BLaER1 (cell line): Measurements from ENCODE around the gene PCBP3.
A peak's percentile ranks its signal among the peaks of the same experiment; 100 is the strongest.
"Not testable (repeated sequence)": the region's sequence is repeated elsewhere in the genome, so short reads cannot be mapped to it uniquely, and the experiment has no call there.

Source experiments
- H3K27ac ChIP-seq: shearing (Covaris generic); formaldehyde crosslinking; 2 replicates; pipeline ENCODE4 v1.8.1; 2022
- H3K27me3 ChIP-seq: shearing (Covaris generic); formaldehyde crosslinking; 2 replicates; pipeline ENCODE4 v1.8.1; 2022
- H3K36me3 ChIP-seq: shearing (Covaris generic); formaldehyde crosslinking; 2 replicates; pipeline ENCODE4 v1.8.1; 2022
- H3K4me1 ChIP-seq: shearing (Covaris generic); formaldehyde crosslinking; 2 replicates; pipeline ENCODE4 v1.8.1; 2022
- H3K4me2 ChIP-seq: shearing (Covaris generic); formaldehyde crosslinking; 2 replicates; pipeline ENCODE4 v1.8.1; 2022
- H3K4me3 ChIP-seq: shearing (Covaris generic); formaldehyde crosslinking; 2 replicates; pipeline ENCODE4 v1.8.1; 2022
- H3K9ac ChIP-seq: shearing (Covaris generic); formaldehyde crosslinking; 2 replicates; pipeline ENCODE4 v1.8.1; 2022
- H3K9me3 ChIP-seq: shearing (Covaris generic); formaldehyde crosslinking; 2 replicates; pipeline ENCODE4 v1.8.1; 2022
- H4K20me1 ChIP-seq: shearing (Covaris generic); formaldehyde crosslinking; 2 replicates; pipeline ENCODE4 v1.8.1; 2022
- Cebpa-rat ChIP-seq: shearing (Covaris generic); IDR thresholded peaks from 2 replicates; pipeline ENCODE4 v1.8.1; 2022

The PCBP3 gene

DNA sequence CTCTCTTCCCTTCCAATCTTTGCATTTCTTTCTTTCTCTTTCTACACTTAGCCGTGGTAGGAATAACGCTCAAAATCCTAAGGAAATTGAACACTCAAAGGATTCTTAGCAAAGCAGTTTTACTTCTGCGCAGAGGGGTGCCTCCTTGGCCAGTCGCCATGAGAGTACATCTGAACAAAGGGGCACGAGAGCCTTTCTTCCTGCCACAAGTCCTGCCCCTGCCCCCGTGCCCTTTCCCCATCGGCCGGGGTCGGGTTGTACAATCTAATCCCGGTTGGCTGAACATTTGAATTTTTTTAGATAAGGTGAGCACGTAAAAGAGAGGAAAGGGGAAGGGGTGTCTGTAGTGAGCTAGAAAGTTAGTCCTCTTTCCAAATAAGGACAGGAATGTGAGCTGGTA is 309.4 kb downstream of the PCBP3 start:
- TF ChIP-seq Cebpa-rat: no peak
- Histone ChIP-seq H3K9ac (no peak overlapping the region), H3K9me3 (peaks cover 2% of the 10 kb centered on the region; the same call in 1 of the 2 replicates), H3K27me3 (no peaks in the 10 kb centered on the region), H3K4me2 (no peak overlapping the region), H4K20me1 (no peaks in the 10 kb centered on the region), H3K36me3 (no peaks in the 10 kb centered on the region), H3K27ac (no peak overlapping the region), H3K4me1 (peaks cover 48% of the 10 kb centered on the region), H3K4me3 (no peak overlapping the region)

DNA sequence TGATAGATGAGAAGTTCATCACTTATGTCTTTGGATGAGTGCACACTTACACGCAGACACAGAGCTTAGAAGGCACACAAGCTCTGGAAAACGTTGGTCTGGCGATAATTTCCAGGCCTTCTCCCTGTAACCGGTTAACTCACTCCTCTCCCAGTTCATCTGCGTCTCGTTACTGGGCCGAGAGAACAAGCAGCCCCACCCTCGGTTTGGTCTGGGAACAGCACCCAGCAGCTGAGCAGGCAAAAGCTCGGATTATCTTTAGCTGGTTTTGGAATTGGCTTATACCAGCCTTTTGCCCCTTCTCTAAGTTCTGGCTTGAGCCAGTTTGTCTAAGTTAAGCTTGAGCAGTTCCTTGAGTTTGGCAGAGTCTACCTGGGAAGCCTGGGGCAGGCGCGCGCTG is 310.7 kb downstream of the PCBP3 start:
- Histone ChIP-seq H3K9ac (no peak overlapping the region), H3K4me2 (no peak overlapping the region), H3K27me3 (no peaks in the 10 kb centered on the region), H3K27ac (no peak overlapping the region), H3K4me1 (peaks cover 48% of the 10 kb centered on the region), H4K20me1 (no peaks in the 10 kb centered on the region), H3K9me3 (no peaks in the 10 kb centered on the region), H3K36me3 (no peaks in the 10 kb centered on the region), H3K4me3 (no peak overlapping the region)
- no peak for TF ChIP-seq Cebpa-rat

DNA sequence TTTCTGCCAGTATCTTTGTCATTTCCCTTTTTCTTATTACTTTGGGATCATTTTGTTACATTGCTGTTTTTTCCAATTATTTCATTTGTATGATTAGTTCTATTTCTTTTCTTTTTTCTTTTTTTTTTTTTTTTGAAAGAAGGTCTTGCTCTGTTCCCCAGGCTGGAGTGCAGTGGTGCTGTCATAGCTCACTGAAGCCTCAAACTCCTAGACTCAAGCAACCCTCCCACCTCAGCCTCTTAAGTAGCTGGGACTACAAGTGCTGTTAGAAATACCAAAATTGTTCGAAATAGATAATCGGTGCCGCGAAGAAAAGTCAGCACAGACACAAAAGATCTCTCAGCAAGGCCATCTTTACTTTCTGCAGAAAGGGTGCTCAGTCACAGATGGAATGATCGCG is 311.4 kb downstream of the PCBP3 start:
- Histone ChIP-seq H3K9me3 (peaks cover 4% of the 10 kb centered on the region), H3K4me3 (no peak overlapping the region), H3K9ac (no peak overlapping the region), H3K4me2 (no peak overlapping the region), H3K4me1 (peaks cover 48% of the 10 kb centered on the region), H3K27me3 (no peaks in the 10 kb centered on the region), H3K27ac (no peak overlapping the region), H4K20me1 (no peaks in the 10 kb centered on the region), H3K36me3 (no peaks in the 10 kb centered on the region)
- TF ChIP-seq Cebpa-rat: no peak

DNA sequence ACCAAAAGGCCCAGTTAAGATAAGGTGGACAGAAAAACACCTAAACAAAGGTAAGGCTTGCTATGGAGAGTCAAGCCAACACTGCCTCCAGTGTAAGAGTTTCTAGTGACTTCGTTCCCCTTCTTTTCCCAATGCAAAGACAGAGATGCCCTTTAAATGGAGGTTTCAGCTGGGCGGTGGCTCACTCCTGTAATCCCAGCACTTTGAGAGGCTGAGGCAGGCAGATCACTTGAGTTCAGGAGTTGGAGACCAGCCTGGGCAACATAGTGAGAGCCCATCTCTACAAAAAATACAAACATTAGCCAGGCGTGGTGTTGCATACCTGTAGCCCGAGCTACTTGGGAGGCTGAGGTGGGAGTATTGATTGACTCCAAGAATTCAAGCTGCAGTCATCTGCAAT is 314.0 kb downstream of the PCBP3 start:
- peaks cover 41% of the 10 kb centered on the region for H3K4me1 ChIP-seq
- no peak for TF ChIP-seq Cebpa-rat

DNA sequence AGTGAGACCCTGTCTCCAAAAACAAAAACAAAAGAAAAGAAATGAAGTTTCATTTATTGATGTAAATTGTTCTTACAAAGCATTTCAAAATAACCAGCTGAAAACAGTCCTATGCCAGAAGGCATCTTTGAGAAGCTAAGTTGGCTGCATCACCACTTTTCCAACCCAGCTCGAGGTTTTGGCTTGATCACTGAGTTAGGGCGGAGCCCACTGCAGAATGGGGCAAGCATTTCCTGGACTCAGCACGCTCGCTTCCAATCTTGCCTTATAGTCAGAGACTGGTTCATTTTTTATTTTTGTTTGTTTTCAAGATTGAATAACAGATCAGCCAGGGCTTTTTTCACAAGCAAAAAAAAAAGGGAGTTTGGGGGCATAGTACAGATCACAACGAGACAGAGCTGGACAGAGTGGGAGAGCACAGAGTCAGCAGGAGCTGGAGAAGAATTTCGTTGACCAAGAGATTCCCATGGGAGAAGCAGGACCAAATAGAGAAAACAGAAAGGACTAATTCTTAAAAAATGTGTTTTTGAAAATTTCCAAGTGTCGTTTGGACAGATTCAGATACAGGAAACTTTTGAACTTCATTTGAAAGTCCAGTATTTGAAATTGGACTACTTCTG is 314.6 kb downstream of the PCBP3 start:
- no peak overlapping the region for H3K4me3 ChIP-seq
- H3K4me2 ChIP-seq: no peak overlapping the region
- H3K9ac ChIP-seq: no peak overlapping the region
- H3K9me3 ChIP-seq: peaks cover 31% of the 10 kb centered on the region
- no peak overlapping the region for H3K27ac ChIP-seq
- TF ChIP-seq Cebpa-rat: no peak
- H3K4me1 ChIP-seq: peaks cover 46% of the 10 kb centered on the region
- no peaks in the 10 kb centered on the region for H3K27me3 ChIP-seq
- no peaks in the 10 kb centered on the region for H4K20me1 ChIP-seq
- peaks cover 6% of the 10 kb centered on the region; the same call in 1 of the 2 replicates for H3K36me3 ChIP-seq

More for the DNA sequence above, 314.0 kb downstream of the PCBP3 start:
- Histone ChIP-seq H3K27ac (no peak overlapping the region), H3K27me3 (no peaks in the 10 kb centered on the region), H3K9ac (no peak overlapping the region), H3K36me3 (peaks cover 6% of the 10 kb centered on the region; the same call in 1 of the 2 replicates), H3K4me2 (no peak overlapping the region), H4K20me1 (no peaks in the 10 kb centered on the region), H3K9me3 (peaks cover 30% of the 10 kb centered on the region), H3K4me3 (no peak overlapping the region)

DNA sequence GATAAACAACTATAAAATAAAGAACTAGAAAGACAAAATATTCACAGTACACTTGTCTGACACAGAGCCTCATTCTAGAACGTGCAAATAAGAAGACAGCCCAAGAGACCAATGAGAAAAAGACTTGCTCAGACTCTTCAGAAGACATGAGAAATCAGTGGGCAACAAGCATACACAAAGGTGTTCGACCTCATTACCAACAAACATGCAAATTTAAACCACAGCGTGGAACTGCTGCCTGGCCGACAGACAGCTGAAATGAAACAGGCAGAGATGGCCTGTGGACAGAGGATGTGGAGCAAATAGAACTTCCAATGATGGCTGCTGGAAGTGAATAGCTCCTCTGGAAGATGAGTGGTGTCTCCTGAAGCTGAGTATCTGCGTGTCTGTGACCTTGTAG is 315.7 kb downstream of the PCBP3 start:
- no peaks in the 10 kb centered on the region for H3K27me3 ChIP-seq
- TF ChIP-seq Cebpa-rat: no peak
- no peak overlapping the region for H3K27ac ChIP-seq
- H3K4me3 ChIP-seq: no peak overlapping the region
- H4K20me1 ChIP-seq: no peaks in the 10 kb centered on the region
- H3K4me2 ChIP-seq: peak overlapping the region; percentile 41
- peaks cover 33% of the 10 kb centered on the region for H3K9me3 ChIP-seq
- peaks cover 50% of the 10 kb centered on the region for H3K4me1 ChIP-seq
- no peak overlapping the region for H3K9ac ChIP-seq
- peaks cover 6% of the 10 kb centered on the region; the same call in 1 of the 2 replicates for H3K36me3 ChIP-seq

DNA sequence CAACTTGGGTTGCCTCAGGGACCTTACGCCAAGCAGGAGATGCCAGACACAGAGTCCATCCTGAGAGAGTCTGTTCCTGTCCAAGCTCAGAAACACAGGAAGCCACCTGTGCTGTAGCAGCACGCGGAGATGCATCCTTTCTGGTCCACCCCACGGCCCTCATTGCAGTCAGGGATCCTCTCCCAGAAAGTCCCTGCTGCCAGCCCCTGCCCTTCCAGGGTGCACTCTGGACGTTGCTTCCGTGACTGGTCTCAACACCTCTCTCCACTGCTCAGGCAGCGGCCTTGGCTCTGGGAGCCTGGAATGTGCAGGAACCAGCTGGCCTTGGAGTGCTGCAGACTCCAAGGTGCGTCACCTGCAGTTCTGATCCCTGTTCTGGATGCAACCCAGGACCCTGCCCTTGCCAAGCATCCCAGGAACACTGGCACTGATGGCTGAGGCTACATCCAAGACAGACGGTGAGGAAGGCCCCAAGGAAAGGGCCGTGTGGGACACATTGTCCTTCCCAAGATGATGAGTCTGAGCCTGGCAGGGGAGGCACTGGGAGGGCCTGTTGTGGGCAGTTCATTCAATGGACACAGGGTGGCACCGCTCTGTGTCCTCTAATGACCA is 316.4 kb downstream of the PCBP3 start:
- Histone ChIP-seq H3K27me3 (no peaks in the 10 kb centered on the region), H3K27ac (no peak overlapping the region), H3K4me2 (peak overlapping the region; percentile 41), H3K4me1 (peaks cover 54% of the 10 kb centered on the region), H3K9ac (no peak overlapping the region), H4K20me1 (no peaks in the 10 kb centered on the region), H3K36me3 (peaks cover 7% of the 10 kb centered on the region; the same call in 1 of the 2 replicates), H3K9me3 (peaks cover 40% of the 10 kb centered on the region), H3K4me3 (no peak overlapping the region)
- no peak for TF ChIP-seq Cebpa-rat

DNA sequence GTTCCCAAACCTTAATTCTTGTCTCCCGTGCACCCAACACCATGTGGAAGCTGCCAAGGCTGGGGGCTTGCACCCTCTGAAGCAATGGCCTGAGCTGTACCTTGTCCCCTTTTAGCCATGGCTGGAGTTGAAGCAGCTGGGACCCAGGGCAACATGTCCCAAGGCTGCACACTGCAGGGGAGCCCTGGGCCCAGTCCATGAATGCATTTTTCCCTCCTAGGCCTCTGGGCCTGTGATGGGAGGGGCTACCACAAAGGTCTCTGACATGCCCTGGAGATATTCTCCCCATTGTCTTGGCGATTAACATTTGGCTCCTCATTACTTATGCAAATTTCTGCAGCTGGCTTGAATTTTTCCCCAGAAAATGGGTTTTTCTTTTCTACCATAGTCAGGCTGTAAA is 317.9 kb downstream of the PCBP3 start:
- H4K20me1 ChIP-seq, H3K9ac ChIP-seq, H3K27me3 ChIP-seq, H3K27ac ChIP-seq, H3K4me2 ChIP-seq: not testable (repeated sequence)
- Histone ChIP-seq H3K36me3 (peaks cover 14% of the 10 kb centered on the region; the same call in 1 of the 2 replicates), H3K4me1 (peaks cover 56% of the 10 kb centered on the region), H3K9me3 (peaks cover 51% of the 10 kb centered on the region), H3K4me3 (0 out of 2 replicates have a peak overlapping the region, but pooled peaks have one; percentile 25)

DNA sequence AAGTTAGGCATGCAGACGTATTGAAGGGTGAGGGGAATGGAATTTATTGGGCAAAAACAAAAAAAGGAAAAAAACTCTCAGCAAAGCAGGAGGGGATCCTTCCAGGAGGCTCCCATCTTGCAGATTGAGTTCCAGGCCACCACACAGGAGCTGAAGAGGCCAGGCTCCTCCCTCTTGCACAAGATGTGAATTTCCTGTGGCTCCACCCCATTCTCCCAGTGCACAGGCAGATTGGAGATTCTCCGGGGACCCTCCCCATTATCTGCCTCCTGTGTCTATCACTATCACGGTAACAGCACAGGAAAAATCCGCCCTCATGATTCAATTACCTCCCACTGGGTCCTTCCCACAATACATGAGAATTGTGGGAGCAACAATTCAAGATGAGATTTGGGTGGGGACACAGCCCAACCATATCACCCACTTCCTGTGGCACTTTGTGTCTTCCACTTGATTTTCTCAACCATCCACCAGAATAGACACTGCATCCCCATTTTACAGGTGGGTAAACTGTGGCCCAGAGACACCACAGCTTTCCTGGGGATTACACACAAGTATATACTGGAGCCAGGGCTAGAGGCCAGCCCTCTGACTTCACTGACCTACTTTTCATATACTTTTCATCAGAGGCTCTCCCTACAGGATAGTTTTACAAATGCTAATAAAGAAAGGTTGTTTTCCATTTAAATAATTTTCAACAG is 319.2 kb downstream of the PCBP3 start:
- H3K27ac ChIP-seq: peak overlapping the region; percentile 77
- no peaks in the 10 kb centered on the region for H3K27me3 ChIP-seq
- peaks cover 51% of the 10 kb centered on the region for H3K9me3 ChIP-seq
- peaks cover 14% of the 10 kb centered on the region; the same call in 1 of the 2 replicates for H3K36me3 ChIP-seq
- H3K4me2 ChIP-seq: peak overlapping the region; percentile 80
- peaks cover 65% of the 10 kb centered on the region for H3K4me1 ChIP-seq
- no peaks in the 10 kb centered on the region for H4K20me1 ChIP-seq
- H3K9ac ChIP-seq: no peak overlapping the region
- TF ChIP-seq Cebpa-rat: no peak
- H3K4me3 ChIP-seq: peak overlapping the region; percentile 36; the same call in 1 of the 2 replicates

DNA sequence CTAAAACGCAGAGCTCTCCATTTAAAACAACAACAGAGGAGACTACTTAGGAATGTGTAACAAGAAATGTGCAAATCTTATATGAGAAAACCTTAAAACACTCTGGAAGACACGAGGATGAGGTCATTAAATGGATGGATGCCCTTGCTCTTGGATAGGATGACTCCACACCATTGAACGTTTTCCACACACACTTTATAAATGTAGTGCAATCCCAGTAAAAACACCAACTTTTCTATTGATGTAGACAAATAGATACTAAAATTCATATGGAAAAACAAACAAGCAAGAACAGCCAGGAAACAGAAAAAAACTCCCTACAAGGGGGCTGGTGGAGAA is 319.7 kb downstream of the PCBP3 start:
- Histone ChIP-seq H3K4me2 (peak overlapping the region; percentile 80), H3K9me3 (peaks cover 51% of the 10 kb centered on the region), H4K20me1 (no peaks in the 10 kb centered on the region), H3K27me3 (no peaks in the 10 kb centered on the region), H3K36me3 (peaks cover 14% of the 10 kb centered on the region; the same call in 1 of the 2 replicates), H3K27ac (peak overlapping the region; percentile 77), H3K9ac (peak overlapping the region; percentile 36; the same call in 1 of the 2 replicates), H3K4me3 (peak overlapping the region; percentile 36; the same call in 1 of the 2 replicates), H3K4me1 (peaks cover 61% of the 10 kb centered on the region)
- TF ChIP-seq Cebpa-rat: no peak
